NB4 (cell line): ENCODE results near the gene DUOX2.

Source experiments
- DNase-seq: peaks from one replicate; pipeline ENCODE4 v3.0.0; 2010; ENCODE audit warnings: low read depth
- H3K4me3 ChIP-seq: one replicate; pipeline ENCODE4 v1.5.1; 2011; ENCODE audit warnings: mild to moderate bottlenecking, low read depth, low read length, moderate library complexity
- CTCF ChIP-seq: IDR thresholded peaks from one replicate; pipeline ENCODE4 v1.5.1; 2012; ENCODE audit warnings: low read depth, low read length
- MAX ChIP-seq: IDR thresholded peaks from 2 replicates; pipeline ENCODE4 v1.6.1; 2011; ENCODE audit warnings: low read depth, low read length
- MYC ChIP-seq: IDR thresholded peaks from 2 replicates; pipeline ENCODE4 v1.6.1; 2011; ENCODE audit warnings: low read depth, low read length
- POLR2A ChIP-seq: IDR thresholded peaks from 2 replicates; pipeline ENCODE4 v1.6.1; 2011; ENCODE audit warnings: mild to moderate bottlenecking; ENCODE audit not compliant: insufficient read length; ENCODE audit errors: extremely low read depth

DUOX2 gene

DNA sequence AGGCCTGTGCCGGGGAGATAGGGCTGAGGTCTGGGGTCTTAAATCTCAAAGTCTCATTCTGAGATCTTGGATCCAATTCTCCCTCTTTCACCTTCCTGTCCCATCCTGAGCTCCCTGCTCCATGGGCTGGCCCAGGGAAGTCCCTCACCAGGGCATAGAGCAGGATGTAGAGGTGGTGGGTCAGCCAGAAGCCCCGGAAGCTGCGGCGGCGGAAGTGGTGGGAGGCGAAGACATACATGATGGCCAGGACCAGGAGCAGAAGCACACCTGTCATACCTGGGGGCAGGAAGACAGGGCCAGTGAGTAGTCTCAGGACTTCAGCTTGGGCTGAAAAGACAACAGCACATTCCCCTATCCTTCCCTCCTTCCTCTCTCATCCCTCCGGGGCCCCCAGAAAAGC lies 16.5 kb downstream of the DUOX2 start:
- DNase-seq = no peak
- TF ChIP-seq MAX = no peak
- no peak for TF ChIP-seq POLR2A
- no peak overlapping the region for H3K4me3 ChIP-seq

DNA sequence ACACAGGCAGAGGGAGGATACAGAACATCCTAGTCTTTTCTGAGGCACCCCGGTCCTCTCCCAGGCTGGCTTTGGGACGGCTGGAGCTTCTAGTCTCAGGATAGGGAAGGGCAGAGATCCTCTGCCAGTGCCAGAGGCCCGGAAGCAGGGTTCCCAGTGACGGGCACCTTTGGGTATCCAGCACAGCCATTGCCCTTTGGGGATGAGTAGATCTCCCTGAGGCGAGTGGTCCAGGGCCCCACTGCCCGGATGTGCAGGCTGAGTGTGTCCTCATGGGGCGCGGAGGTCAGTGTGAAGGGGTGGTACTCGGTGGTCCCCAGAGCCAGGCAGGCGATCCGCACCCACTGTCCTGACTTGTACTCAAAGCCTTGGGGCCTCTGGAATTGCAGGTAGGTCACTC lies 18.3 kb downstream of the DUOX2 start:
- no peak for TF ChIP-seq POLR2A
- TF ChIP-seq MAX = no peak
- no peak for TF ChIP-seq MYC
- no peak for TF ChIP-seq CTCF
- no peak overlapping the region for H3K4me3 ChIP-seq
- DNase-seq = no peak

DNA sequence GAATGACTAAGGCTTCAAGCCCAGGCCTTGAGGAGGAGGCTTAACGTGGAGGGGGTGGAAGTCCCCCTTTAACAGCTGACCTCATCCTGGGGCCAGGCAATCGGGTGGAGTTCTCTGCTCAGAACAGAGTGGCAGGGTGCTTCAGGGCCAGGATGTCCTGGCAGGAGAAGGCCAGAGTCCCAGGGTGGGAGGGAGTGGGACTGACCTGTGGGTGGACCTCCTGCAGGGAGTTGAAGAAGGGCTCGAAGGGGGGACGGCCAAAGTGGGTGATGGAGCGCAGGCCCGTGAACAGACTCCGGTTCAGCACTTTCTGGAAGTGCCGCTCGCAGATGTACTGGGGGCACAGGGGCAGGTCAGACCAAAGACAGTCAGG lies 19.6 kb downstream of the DUOX2 start:
- DNase-seq = no peak
- TF ChIP-seq POLR2A = no peak
- no peak for TF ChIP-seq CTCF
- no peak for TF ChIP-seq MAX
- no peak for TF ChIP-seq MYC

GRCh38 chr15:45093622-45094357 lies 20.2 kb downstream of the DUOX2 start:
- no peak overlapping the region for H3K4me3 ChIP-seq
- TF ChIP-seq POLR2A = no peak
- TF ChIP-seq CTCF = no peak
- no peak for TF ChIP-seq MAX
- TF ChIP-seq MYC = no peak
- DNase-seq = no peak

More for the DNA sequence above, 19.6 kb downstream of the DUOX2 start:
- no peak overlapping the region for H3K4me3 ChIP-seq

GRCh38 chr15:45093013-45093412 lies 21.0 kb downstream of the DUOX2 start:
- no peak for DNase-seq
- no peak for TF ChIP-seq POLR2A
- no peak for TF ChIP-seq MAX
- no peak for TF ChIP-seq CTCF
- TF ChIP-seq MYC = no peak
- no peak overlapping the region for H3K4me3 ChIP-seq

- DNase-seq = no peak
- no peak overlapping the region for H3K4me3 ChIP-seq
- TF ChIP-seq MAX (no peak), MYC (no peak), POLR2A (no peak), CTCF (no peak)
These were observed 22.4 kb downstream of the DUOX2 start for GRCh38 chr15:45091576-45091975.
